GM12874 (cell line): ENCODE measurements around the gene TOR1AIP1.

Experiments
- TF ChIP-seq, protein P1 (sequence below): IDR thresholded peaks from 2 replicates; pipeline ENCODE4 v1.5.1; 2011; ENCODE audit warnings: low read depth, mild to moderate bottlenecking, control low read depth, low read length, moderate library complexity; ENCODE audit not compliant: insufficient read depth

TOR1AIP1 gene

DNA sequence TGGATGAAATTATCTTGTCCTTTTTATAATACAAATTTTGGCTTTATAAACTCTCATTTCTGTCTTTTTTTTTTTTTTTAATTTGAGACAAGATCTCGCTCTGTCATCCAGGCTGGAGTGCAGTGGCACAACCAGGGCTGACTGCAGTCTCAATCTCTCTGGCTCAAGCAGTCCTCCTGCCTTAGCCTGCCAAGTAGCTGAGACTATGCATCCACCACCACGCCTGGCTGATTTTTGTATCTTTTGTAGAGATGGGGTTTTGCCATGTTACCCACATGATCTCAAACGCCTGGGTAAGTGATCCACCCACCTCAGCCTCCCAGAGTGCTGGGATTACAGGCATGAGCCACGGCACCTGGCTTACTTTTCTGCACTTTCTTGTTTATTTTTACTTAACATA is 7.5 kb downstream of the TOR1AIP1 start:
- TF ChIP-seq, protein P1, sequence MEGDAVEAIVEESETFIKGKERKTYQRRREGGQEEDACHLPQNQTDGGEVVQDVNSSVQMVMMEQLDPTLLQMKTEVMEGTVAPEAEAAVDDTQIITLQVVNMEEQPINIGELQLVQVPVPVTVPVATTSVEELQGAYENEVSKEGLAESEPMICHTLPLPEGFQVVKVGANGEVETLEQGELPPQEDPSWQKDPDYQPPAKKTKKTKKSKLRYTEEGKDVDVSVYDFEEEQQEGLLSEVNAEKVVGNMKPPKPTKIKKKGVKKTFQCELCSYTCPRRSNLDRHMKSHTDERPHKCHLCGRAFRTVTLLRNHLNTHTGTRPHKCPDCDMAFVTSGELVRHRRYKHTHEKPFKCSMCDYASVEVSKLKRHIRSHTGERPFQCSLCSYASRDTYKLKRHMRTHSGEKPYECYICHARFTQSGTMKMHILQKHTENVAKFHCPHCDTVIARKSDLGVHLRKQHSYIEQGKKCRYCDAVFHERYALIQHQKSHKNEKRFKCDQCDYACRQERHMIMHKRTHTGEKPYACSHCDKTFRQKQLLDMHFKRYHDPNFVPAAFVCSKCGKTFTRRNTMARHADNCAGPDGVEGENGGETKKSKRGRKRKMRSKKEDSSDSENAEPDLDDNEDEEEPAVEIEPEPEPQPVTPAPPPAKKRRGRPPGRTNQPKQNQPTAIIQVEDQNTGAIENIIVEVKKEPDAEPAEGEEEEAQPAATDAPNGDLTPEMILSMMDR = no peak

GRCh38 chr1:179910934-179911333 is 28.8 kb downstream of the TOR1AIP1 start:
- TF ChIP-seq, protein P1 = no peak

GRCh38 chr1:179911812-179912211 is 29.7 kb downstream of the TOR1AIP1 start:
- TF ChIP-seq, protein P1 = no peak

DNA sequence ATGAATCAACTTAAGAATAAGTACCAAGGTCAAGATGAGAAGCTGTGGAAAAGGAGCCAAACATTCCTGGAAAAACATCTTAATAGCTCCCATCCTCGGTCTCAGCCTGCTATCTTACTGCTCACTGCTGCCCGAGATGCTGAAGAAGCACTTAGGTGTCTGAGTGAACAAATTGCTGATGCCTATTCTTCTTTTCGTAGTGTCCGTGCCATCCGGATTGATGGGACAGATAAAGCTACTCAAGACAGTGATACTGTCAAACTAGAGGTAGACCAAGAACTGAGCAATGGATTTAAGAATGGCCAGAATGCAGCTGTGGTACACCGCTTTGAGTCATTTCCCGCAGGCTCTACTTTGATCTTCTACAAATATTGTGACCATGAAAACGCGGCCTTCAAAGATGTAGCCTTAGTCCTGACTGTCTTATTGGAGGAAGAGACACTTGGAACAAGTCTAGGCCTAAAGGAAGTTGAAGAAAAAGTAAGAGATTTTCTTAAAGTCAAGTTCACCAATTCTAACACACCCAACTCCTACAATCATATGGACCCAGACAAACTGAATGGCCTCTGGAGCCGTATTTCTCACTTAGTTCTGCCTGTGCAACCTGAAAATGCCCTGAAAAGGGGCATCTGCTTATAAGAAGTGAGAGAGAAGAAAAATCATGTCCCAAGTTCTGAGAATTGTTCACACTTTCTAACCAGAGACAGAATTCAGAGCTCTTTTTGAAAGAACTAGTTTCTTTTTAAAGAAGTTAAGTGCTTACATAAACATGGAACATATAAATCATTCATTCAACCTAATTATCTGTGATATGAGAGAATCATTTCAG is 35.7 kb downstream of the TOR1AIP1 start:
- TF ChIP-seq, protein P1 = no peak

DNA sequence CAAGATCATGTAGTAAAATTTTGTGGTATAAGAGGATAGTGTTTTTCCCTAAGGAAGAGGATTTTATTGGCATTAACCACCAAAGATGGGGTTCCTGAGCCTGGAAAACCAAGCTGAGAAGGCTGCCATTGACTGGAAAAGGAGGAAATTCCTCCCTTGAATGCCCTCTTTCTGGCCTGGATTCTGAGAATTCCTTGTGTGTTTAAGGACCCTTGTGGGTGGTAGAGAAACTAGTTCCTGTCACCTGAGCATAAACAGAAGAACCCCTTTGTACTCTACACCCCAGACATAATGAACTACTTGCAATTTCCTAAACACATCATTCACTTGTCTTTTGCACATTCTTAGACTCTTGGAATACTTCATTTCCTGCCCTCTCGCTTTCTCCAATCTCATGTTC is 39.4 kb downstream of the TOR1AIP1 start:
- TF ChIP-seq, protein P1 = no peak

DNA sequence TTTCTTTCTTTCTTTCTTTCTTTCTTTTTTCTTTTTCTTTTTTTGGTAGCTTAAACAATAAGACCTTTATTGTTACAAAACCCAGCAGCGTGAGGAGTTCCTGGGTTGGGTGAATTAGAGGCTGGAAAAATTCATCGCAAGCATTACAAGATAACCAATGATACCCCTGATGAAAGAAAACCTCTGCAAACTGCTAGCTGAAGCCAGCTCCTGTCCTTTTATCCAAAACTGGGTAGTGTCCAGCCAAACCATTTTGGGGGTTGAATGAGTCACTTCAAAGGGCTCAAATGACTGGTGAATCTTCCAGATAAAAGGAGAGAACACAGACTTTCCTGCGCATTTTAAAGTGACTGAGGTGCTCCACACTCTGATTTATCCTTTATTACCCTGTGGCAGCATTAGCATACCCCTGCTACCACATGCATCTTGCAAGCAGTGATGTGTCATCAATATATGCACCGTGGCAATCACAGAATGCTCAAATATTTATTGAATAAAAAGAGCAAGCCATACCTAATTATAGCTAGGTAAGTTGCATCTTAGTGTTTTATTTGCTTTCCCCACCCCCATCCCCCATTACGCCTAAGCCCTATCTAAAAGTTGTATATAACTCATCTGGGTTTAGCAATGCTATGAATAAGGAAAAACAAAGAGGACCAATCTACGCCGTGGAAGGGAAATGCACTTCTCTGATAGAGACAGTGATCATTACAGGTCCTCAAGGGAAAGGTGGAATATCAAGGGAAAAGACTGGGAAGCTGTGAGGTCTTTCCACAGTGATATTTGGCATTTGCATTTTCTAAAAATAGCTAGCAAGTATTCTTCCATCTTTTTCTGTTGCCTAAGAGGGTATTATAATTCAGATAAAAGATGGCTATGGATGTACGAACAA is 40.1 kb downstream of the TOR1AIP1 start:
- TF ChIP-seq, protein P1 = no peak

DNA sequence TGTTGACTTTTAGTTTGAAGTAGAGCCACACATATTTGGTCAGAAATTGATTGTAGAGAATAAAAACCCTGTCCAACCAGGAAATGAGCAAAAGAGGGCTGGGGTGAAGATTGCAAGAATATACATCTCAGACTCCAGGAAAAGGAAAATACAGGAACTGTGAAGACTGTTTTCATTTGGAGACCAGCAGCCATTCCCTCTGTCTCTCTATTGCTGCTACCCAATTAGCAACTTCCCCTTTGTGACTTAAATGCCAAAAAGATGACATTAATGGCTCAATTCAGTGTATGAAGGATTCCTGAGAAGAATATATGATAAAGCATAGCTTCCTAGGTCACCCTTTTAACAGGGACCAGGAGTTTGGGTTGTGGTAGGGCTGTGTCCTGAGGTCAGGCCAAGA is 40.9 kb downstream of the TOR1AIP1 start:
- TF ChIP-seq, protein P1 = no peak
